HepG2 (cell line): ENCODE measurements around the gene DPH1. TPM values are rescaled to one million over a fixed set of nuclear protein-coding genes. Genes with fewer than 3 reads are reported as not detected.
A peak's percentile ranks its signal among the peaks of the same experiment; 100 is the strongest.

Source experiments
- HNF4A ChIP-seq: sonication (generic); formaldehyde crosslinking; IDR thresholded peaks from 2 replicates; pipeline ENCODE4 v1.4.0; 2020; ENCODE audit warnings: missing genetic modification reagents
- HNF4G ChIP-seq, 2 experiments: sonication (generic) in 1 of 2; formaldehyde crosslinking in 1 of 2; IDR thresholded peaks; 2 replicates each; pipeline versions ENCODE4 v1.4.0 to v1.6.1; 2011 to 2020; ENCODE audit warnings: borderline replicate concordance in 2 of 2, low read depth in 2 of 2, mild to moderate bottlenecking in 2 of 2, low read length in 1 of 2, missing genetic modification reagents in 1 of 2, moderate library complexity in 1 of 2
- NFIB ChIP-seq: sonication (generic); formaldehyde crosslinking; IDR thresholded peaks from 2 replicates; pipeline ENCODE4 v1.9.0; 2021; ENCODE audit warnings: missing genetic modification reagents, mild to moderate bottlenecking, borderline replicate concordance
- NRL ChIP-seq: sonication (generic); formaldehyde crosslinking; IDR thresholded peaks from 2 replicates; pipeline ENCODE4 v1.5.0; 2020; ENCODE audit warnings: missing genetic modification reagents, mild to moderate bottlenecking, moderate library complexity, borderline replicate concordance
- RARA ChIP-seq: IDR thresholded peaks from 2 replicates; pipeline ENCODE4 v1.6.1; 2016; ENCODE audit warnings: missing genetic modification reagents, missing compliant biosample characterization
- ZNF33B ChIP-seq: sonication (generic); formaldehyde crosslinking; IDR thresholded peaks from 2 replicates; pipeline ENCODE4 v1.5.1; 2020; ENCODE audit warnings: mild to moderate bottlenecking, missing genetic modification reagents
- ZNF362 ChIP-seq: sonication (generic); formaldehyde crosslinking; IDR thresholded peaks from 2 replicates; pipeline ENCODE4 v1.4.0; 2020; ENCODE audit warnings: missing genetic modification reagents, mild to moderate bottlenecking, borderline replicate concordance
- ZNF44 ChIP-seq: sonication (generic); formaldehyde crosslinking; IDR thresholded peaks from 2 replicates; pipeline ENCODE4 v1.5.1; 2020; ENCODE audit warnings: mild to moderate bottlenecking, missing genetic modification reagents
- ZNF460 ChIP-seq: sonication (generic); formaldehyde crosslinking; IDR thresholded peaks from 2 replicates; pipeline ENCODE4 v1.5.1; 2020; ENCODE audit warnings: missing genetic modification reagents, mild to moderate bottlenecking, borderline replicate concordance
- ZNF737 ChIP-seq: sonication (generic); formaldehyde crosslinking; IDR thresholded peaks from 2 replicates; pipeline ENCODE4 v1.5.0; 2020; ENCODE audit warnings: missing genetic modification reagents, mild to moderate bottlenecking, borderline replicate concordance
- ZNF878 ChIP-seq: sonication (generic); formaldehyde crosslinking; IDR thresholded peaks from 2 replicates; pipeline ENCODE4 v1.8.1; 2023; ENCODE audit warnings: mild to moderate bottlenecking, missing genetic modification reagents, moderate library complexity
- polyA plus RNA-seq, 8 experiments: library from polyadenylated mRNA; depleted of rRNA in 3 of 8; stranded (reverse) in 7 of 8; unstranded in 1 of 8; fragments of >200 nt; fragmentation: Illumina TruSeq in 4 of 8; extraction: Trizol in 4 of 8; gene quantifications; 2 replicates each; pipeline versions ENCODE4 v1.2.1 to v1.2.3, GENCODE V29; 2011 to 2016; ENCODE audit warnings: low read depth in 4 of 8, missing spikeins in 1 of 8, mixed read lengths in 1 of 8; ENCODE audit not compliant: insufficient read depth in 1 of 8
- total RNA-seq, 5 experiments: library from RNA; depleted of rRNA; stranded (reverse); fragments of >200 nt; fragmentation: Illumina TruSeq; extraction: Trizol; gene quantifications; 2 replicates each; pipeline ENCODE4 v1.2.3, GENCODE V29; 2016; ENCODE audit warnings: low read depth in 1 of 5
- TF ChIP-seq, protein P1 (sequence below): sonication (generic); formaldehyde crosslinking; IDR thresholded peaks from 2 replicates; pipeline ENCODE4 v1.5.0; 2020; ENCODE audit warnings: mild to moderate bottlenecking, missing genetic modification reagents
- TF ChIP-seq, protein P2 (sequence below): sonication (generic); formaldehyde crosslinking; IDR thresholded peaks from 2 replicates; pipeline ENCODE4 v1.5.0; 2020; ENCODE audit warnings: mild to moderate bottlenecking, missing genetic modification reagents, borderline replicate concordance
- TF ChIP-seq, protein P3 (sequence below): sonication (generic); formaldehyde crosslinking; IDR thresholded peaks from 2 replicates; pipeline ENCODE4 v1.5.1; 2020; ENCODE audit warnings: mild to moderate bottlenecking, missing genetic modification reagents

Gene DPH1
- total and polyA plus RNA-seq, 2 of the 13 experiments (the other 11 are each of a cell fraction or from before 2014, with no cell fraction given), result 25.3 to 42.8 TPM

- TF ChIP-seq HNF4G (IDR thresholded peaks at IDR 0.05; ENCODE audit: borderline replicate concordance, low read depth, low read length) (peak; percentile 57; the same call in 1 of the 2 replicates), HNF4G (CRISPR knock-in tag; IDR thresholded peaks at IDR 0.05; ENCODE audit: borderline replicate concordance, low read depth) (no peak), ZNF737 (no peak), ZNF460 (CRISPR knock-in tag) (no peak), NFIB (CRISPR knock-in tag) (no peak), HNF4A (peak; percentile 48), ZNF33B (no peak), NRL (0 out of 2 replicates have a peak, but pooled peaks have one; percentile 29), ZNF878 (CRISPR knock-in tag) (no peak), ZNF362 (CRISPR knock-in tag) (0 out of 2 replicates have a peak, but pooled peaks have one; percentile 17), RARA (CRISPR knock-in tag) (peak; percentile 64), ZNF44 (CRISPR knock-in tag) (no peak)
- TF ChIP-seq, protein P1, sequence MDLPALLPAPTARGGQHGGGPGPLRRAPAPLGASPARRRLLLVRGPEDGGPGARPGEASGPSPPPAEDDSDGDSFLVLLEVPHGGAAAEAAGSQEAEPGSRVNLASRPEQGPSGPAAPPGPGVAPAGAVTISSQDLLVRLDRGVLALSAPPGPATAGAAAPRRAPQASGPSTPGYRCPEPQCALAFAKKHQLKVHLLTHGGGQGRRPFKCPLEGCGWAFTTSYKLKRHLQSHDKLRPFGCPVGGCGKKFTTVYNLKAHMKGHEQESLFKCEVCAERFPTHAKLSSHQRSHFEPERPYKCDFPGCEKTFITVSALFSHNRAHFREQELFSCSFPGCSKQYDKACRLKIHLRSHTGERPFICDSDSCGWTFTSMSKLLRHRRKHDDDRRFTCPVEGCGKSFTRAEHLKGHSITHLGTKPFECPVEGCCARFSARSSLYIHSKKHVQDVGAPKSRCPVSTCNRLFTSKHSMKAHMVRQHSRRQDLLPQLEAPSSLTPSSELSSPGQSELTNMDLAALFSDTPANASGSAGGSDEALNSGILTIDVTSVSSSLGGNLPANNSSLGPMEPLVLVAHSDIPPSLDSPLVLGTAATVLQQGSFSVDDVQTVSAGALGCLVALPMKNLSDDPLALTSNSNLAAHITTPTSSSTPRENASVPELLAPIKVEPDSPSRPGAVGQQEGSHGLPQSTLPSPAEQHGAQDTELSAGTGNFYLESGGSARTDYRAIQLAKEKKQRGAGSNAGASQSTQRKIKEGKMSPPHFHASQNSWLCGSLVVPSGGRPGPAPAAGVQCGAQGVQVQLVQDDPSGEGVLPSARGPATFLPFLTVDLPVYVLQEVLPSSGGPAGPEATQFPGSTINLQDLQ (CRISPR knock-in tag), result no peak
- TF ChIP-seq, protein P2, sequence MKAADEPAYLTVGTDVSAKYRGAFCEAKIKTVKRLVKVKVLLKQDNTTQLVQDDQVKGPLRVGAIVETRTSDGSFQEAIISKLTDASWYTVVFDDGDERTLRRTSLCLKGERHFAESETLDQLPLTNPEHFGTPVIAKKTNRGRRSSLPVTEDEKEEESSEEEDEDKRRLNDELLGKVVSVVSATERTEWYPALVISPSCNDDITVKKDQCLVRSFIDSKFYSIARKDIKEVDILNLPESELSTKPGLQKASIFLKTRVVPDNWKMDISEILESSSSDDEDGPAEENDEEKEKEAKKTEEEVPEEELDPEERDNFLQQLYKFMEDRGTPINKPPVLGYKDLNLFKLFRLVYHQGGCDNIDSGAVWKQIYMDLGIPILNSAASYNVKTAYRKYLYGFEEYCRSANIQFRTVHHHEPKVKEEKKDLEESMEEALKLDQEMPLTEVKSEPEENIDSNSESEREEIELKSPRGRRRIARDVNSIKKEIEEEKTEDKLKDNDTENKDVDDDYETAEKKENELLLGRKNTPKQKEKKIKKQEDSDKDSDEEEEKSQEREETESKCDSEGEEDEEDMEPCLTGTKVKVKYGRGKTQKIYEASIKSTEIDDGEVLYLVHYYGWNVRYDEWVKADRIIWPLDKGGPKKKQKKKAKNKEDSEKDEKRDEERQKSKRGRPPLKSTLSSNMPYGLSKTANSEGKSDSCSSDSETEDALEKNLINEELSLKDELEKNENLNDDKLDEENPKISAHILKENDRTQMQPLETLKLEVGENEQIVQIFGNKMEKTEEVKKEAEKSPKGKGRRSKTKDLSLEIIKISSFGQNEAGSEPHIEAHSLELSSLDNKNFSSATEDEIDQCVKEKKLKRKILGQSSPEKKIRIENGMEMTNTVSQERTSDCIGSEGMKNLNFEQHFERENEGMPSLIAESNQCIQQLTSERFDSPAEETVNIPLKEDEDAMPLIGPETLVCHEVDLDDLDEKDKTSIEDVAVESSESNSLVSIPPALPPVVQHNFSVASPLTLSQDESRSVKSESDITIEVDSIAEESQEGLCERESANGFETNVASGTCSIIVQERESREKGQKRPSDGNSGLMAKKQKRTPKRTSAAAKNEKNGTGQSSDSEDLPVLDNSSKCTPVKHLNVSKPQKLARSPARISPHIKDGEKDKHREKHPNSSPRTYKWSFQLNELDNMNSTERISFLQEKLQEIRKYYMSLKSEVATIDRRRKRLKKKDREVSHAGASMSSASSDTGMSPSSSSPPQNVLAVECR (CRISPR knock-in tag), result peak; percentile 75; the same call in 1 of the 2 replicates
- TF ChIP-seq, protein P3, sequence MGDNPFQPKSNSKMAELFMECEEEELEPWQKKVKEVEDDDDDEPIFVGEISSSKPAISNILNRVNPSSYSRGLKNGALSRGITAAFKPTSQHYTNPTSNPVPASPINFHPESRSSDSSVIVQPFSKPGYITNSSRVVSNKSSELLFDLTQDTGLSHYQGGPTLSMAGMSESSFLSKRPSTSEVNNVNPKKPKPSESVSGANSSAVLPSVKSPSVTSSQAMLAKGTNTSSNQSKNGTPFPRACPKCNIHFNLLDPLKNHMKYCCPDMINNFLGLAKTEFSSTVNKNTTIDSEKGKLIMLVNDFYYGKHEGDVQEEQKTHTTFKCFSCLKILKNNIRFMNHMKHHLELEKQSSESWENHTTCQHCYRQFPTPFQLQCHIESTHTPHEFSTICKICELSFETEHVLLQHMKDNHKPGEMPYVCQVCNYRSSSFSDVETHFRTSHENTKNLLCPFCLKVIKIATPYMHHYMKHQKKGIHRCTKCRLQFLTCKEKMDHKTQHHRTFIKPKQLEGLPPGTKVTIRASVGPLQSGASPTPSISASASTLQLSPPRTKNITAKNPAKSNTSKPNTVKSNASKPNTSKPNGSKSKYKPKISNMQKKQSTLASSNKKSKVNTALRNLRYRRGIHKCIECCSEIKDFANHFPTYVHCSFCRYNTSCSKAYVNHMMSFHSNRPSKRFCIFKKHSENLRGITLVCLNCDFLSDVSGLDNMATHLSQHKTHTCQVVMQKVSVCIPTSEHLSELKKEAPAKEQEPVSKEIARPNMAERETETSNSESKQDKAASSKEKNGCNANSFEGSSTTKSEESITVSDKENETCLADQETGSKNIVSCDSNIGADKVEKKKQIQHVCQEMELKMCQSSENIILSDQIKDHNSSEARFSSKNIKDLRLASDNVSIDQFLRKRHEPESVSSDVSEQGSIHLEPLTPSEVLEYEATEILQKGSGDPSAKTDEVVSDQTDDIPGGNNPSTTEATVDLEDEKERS (CRISPR knock-in tag), result no peak
These were observed 31.8 kb upstream of the DPH1 start (continued) for GRCh38 chr17:1997927-1998742.
